Measurements from ENCODE around the gene DNAH2.

Gene DNAH2

DNA sequence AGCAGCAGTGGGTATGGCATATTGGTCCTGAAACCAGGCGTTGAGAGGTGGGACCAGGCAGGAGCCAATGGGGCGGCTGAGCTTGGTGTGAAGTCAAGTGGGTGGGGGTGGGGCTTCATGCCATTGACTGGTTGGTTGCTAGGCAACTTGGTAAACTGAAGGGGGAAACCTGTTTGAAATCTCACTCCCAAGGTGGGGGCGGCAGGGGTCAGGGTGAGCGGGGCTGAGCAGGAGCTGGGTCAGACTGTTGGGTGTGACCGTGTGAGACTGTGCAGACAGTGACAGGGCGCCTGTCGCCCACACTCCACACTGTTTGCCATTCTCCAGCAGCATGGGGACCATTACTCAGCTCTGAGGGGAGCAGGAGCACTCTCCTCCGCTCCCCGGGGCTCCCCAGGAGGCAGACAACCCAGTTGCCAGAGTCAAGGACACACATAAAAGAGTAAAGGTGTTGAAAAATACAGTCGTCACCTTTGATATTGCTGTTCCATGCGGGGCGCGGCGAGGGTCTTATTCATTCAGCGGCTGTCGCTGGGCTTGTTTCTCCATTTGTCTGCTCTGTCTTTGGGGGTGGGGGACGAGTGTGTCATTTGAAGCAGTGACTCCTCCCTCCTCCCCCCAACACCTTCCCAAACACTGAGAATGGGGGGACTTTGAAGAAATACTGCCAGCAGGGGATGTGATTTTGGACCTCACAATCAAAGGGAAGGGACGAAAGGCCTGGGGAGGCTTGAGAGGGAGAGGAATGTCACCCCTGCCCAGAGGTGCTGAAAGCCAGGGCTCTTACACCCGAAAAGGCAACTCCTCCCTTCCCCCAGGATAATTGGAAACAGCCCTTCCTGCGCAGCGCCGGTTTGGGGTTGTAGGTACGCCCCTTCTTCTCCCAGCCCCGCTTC lies 13.7 kb upstream of the DNAH2 start:
- peak in 1 of 2 donors; percentile 29 for DNase-seq

DNA sequence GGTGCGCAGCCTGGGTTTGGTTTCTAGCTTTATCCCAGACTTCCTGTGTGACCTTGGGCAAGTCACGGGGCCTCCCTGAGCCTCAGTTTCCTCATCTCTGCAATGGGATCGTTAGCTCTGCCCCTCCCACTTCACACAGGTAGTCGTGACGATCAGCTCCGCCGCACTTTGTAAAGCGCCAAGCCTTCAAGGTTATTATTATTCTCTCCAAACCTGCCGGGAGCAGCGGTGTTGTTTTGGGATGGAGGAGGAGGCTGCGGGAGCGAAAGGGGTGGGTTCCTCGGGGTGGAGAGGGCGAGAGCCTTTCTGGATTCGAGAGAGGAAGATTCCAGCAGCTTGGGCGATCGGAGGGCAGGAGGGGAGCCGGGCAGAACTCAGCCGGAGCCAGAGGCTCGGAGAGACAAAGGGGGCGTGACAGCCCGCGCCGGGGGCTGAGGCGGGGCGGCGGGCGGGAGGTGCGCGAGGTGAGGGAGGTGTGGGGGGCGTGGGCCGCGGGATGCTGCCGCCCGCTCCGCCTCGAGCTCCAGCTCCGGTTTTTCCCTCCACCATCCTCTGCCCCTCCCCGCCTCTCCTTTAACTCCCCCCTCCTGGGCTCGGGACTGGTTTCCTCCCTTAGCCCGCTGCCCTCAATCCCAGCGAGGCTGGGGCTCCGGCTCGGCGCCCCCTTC lies 12.8 kb upstream of the DNAH2 start, which contains the start of gene EFNB3:
EFNB3 (plus strand) TSS at position 602 of the 668 bp plus-strand sequence. CDS start 397 bp downstream, outside the sequence.
- no peak for DNase-seq

DNA sequence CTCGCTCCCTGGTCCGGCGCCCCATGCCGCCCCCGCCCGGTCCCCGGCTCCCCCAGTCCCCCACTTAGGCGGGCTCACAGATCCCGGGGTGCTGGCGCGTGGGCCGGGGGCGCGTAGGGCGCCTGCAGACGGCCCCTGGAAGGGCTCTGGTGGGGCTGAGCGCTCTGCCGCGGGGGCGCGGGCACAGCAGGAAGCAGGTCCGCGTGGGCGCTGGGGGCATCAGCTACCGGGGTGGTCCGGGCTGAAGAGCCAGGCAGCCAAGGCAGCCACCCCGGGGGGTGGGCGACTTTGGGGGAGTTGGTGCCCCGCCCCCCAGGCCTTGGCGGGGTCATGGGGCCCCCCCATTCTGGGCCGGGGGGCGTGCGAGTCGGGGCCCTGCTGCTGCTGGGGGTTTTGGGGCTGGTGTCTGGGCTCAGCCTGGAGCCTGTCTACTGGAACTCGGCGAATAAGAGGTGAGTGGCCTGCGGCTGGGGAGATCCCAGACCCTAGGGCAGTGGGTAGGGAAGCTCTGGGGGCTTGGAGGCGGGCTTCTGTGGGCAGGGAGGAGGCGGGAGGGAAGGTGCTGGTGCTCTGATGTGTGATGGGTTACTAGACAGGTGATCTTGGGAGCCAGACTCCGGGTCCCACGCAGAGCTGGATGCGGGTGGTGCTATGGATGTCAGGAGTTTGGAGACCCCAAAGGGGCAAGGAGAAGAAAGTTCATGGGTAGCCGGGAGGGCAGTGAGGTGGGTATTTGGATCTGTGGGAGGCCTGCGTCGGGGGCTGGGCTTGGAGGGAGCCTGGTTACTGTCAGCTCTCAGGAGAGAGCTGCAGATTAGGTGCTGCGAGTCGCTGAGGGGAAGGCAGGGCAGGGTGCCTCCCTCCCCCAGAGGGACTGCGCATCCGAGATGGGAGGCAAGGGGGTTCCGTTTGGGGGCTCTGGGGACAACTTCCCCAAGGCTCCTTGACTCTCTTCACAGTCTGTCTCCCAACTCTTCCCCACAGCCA lies 12.0 kb upstream of the DNAH2 start:
- DNase-seq = no peak

DNA sequence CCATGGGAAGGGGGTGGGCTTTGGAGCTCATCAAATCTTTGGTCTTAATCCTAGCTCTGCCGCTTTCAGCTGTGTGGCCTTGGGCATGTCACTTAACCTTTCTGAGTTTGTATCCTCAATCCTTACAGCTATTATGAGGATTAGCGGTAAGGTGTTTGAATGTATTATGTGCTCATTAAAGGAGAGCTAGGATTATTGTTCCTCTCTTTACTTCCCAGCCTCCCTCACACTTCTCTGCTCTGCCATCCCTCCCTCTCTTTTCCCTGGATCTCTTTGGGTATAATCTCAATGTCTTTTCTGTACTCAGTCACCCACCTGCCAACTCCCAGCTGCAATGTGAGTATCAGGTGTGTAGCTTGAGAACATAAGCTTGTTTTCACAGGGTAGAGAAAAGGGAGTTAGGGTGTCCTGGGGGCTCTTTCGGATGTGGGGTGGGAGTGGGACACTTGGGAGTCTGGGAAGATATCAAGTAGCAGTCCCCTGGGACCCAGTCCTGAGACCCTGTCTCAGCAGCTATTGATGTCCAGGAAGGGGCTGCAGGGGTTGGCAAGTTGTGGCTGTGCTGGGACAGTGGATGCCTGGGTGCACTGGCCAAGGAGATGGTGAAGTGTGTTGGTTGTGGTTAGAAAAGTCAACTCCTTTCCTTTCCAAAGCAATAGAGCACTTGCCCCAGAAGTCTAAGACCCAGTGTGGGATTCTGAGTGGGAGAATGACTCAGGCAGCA lies 10.8 kb upstream of the DNAH2 start:
- DNase-seq = no peak

DNA sequence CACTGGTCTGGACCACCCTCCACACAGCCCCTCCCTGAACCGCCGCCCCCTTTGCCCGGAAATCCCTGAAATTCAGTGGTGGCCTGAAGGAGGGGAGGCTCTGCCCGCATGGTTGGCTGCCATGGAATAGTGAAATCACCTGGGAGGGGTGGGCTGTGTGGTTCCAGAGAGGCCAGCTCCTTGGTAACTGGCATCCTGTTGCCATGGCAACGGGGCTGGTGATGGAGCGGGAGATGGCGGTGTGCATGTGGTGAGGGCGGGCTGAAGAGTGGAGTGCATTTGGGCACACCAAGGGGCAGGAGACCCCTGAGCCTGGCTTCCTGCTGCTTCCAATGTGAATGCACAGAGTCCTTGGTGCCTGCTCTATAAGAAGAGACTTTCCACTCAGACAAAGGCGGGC lies 10.1 kb upstream of the DNAH2 start:
- no peak for DNase-seq

DNA sequence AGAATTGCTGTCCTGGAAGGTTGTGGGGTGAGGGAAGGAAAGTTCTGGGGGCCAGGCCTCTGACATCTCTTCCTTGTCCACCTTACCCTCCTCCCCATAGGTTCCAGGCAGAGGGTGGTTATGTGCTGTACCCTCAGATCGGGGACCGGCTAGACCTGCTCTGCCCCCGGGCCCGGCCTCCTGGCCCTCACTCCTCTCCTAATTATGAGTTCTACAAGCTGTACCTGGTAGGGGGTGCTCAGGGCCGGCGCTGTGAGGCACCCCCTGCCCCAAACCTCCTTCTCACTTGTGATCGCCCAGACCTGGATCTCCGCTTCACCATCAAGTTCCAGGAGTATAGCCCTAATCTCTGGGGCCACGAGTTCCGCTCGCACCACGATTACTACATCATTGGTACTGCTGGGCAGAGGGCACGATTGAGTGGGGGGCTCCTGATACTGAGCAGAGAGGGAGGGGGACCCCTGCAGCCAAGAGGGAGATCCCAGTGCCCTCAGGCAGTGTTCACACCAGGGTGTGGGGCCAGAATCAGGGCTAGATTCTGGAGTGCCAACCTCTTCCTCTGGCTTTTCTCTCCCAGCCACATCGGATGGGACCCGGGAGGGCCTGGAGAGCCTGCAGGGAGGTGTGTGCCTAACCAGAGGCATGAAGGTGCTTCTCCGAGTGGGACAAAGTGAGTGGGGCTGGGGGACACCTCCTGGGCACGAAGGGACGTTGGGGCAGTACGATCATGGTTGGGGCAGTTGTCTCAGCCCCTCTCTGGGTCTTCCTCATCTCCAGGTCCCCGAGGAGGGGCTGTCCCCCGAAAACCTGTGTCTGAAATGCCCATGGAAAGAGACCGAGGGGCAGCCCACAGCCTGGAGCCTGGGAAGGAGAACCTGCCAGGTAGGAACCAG lies 9.4 kb upstream of the DNAH2 start:
- no peak for DNase-seq

DNA sequence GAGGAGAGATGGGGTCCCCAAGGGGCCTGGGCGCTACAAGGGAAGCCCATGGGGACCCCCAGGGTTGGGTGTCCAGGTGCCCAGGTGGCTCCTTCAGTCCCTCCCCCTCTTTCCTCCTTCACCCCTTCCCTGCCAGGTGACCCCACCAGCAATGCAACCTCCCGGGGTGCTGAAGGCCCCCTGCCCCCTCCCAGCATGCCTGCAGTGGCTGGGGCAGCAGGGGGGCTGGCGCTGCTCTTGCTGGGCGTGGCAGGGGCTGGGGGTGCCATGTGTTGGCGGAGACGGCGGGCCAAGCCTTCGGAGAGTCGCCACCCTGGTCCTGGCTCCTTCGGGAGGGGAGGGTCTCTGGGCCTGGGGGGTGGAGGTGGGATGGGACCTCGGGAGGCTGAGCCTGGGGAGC lies 8.5 kb upstream of the DNAH2 start:
- no peak for DNase-seq

DNA sequence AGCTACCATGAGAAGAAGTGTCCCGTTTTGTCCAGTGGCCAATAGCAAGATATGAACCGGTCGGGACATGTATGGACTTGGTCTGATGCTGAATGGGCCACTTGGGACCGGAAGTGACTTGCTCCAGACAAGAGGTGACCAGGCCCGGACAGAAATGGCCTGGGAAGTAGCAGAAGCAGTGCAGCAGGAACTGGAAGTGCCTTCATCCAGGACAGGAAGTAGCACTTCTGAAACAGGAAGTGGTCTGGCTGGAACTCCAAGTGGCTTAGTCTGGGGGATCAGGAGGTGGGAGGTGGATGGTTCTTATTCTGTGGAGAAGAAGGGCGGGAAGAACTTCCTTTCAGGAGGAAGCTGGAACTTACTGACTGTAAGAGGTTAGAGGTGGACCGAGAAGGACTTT lies 7.2 kb upstream of the DNAH2 start:
- DNase-seq = peak in 1 of 2 donors; percentile 14

DNA sequence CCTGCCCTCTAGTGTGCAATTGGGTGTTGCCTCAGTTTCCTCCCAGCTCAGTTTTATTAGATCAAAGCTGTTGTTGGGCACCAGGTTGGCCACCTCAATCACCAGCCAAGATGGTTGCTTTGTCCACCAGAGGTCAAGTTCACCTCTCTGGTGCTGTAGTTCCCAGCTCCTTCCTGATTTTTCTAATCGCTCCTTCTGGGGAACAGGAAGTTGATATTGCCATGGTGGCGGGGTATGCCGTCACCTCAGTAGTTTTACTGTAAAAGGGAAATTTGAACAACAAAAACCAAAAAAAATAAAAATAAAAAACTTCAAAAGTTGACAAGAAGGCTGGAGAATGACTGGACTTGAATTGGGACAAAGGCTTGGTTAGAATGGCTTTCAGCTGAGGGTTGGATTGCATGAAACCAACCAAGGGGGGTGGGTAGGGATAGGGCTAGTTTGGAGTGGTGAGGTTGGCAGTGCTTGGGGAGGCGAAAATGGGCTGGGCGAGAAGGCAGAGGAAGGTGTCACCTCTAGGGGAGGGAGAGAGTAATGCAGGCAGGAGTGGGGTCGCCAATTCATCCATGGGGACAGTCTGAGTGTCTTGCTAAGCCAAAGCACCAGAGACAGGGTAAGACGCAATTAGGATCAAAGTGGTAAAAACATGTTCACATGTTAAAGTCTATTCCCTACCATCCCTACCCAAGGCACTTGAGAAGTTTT lies 6.3 kb upstream of the DNAH2 start:
- no peak for DNase-seq

DNA sequence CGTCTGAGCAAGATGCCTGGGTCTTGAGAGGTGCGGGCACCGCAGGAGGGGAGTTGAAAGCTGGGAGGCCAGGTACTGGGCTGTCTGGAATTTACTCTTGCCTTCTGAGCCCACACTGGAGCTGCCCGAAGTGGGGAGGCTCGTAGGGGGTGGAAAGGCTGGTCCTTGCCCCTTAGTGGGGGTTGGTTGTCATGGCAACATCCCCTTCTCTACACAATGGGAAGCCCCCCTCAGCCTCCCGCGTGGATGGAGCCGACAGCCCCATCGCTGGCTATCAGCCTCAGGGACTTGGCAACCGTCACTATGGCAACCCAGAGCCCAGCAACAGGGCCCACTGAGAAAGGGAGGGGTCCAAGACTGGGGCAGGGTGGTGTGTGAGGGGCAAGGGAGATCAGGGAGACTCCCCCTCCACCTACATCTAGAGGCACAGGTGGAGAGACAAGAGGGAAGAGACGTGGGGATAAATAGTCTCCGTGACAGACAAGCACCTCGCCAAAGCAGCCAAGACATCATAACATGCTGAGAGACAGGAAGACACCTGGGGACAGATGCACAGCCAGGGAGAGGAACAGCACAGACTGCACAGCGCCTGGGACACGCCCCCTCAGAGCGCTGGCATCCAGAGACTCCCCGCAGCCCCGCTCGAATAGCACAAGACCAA lies 5.3 kb upstream of the DNAH2 start:
- DNase-seq = no peak

DNA sequence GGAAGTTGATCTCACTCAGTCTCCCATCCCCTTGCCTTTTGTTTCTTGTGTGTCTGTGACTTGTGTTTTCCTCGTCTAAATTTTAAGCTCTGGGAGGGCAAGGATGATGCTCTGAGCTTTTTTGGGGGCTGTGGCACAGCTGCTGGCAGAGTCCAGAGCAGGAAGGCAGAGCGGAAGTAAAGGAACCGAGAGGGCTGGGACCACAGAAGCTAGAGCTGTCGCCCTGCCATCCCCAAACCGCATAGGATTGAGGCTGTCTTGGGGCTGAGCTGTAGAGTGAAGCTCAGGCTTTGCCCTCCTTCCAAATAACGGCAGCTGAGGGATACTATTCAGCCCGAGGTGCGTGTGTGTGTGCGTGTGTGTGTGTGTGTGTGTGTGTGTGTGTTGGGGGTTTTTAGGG lies 3.8 kb upstream of the DNAH2 start:
- DNase-seq = no peak

DNA sequence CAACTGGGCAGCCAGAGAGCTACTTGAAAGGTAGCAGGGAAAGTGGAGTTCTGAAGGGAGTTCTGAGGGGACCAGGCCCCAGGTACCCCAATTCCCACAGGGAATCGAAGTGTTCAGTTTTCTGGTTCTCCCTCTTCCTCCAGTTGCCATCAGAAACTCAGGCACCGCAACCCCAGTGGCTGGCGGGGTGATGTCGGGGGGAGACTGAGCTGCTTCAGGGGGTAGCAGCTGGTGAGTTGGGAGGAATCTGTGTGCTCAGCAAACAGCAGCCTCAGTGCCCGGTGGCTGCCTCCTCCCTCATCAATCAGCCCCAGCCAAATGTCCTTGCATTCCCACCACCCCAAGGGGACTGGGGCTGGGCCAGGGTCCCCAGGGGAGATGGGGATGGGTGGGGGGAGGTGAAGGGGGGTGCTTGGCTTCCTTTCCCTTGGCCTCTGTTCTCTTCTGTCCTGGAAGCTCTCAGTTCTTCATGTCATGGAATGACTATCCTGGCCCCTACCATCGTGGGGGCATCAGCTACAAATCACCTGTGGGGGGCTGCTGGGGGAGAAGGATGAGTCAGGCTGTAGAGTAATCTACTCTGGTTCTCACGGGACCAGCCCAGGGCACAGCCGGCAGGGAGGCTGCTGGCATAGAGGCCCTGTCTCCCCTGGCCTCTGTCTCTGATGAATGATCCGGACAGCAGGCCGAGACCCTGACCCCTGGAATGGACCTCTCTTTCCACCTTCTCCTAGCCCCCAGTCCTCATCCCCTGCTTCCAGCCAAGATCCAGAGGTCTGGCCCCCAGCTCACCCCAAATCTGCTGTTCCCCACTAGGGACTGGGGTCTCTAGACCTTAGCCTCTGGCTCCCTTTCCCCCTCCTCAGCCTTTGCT lies 2.6 kb upstream of the DNAH2 start:
- no peak for DNase-seq

DNA sequence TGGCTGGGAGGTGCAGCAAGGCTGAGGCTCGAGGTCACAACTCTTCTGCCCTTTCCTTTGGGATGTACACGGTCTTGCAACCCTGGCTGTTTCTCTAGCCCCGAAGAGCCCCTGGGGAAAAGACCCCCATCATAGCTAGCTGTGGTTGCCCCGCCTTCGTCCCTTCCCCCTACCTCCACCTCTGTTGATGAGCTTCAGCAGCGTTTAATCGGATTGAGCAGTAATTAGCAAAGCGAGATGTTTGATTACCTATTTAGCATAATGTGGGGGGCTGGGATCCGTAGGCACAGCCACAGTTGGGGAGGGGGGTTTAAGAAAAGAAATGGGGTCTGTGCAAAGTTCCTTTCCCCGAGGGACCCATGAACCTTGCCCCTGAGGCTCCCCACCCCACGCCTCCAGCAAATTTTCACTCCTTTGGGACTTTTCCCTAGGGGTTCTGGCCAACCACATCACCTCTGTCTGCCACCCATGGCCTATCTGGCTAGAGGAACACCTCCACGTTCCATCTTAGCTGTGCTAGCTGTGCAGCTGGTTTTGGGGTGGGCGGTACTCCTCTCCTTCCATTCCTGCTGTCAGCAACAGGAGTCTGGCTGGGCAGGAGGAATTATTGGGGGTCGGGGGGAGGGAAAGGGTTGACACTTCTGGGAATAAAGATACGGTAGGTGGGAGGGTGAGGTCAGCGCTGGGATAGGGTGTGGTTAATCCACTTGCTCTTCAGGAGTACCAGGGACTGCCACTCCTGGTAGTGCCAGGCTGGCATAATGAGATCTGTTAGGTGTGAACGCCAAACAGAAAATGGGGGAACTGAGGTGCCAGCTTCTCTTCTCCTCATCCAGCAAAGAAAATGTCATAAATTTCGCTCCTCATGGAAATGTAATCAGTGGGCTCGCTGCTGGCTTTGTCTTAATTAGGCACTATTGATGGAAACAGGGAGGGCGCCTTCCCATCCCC lies 1.3 kb upstream of the DNAH2 start:
- no peak for DNase-seq

DNA sequence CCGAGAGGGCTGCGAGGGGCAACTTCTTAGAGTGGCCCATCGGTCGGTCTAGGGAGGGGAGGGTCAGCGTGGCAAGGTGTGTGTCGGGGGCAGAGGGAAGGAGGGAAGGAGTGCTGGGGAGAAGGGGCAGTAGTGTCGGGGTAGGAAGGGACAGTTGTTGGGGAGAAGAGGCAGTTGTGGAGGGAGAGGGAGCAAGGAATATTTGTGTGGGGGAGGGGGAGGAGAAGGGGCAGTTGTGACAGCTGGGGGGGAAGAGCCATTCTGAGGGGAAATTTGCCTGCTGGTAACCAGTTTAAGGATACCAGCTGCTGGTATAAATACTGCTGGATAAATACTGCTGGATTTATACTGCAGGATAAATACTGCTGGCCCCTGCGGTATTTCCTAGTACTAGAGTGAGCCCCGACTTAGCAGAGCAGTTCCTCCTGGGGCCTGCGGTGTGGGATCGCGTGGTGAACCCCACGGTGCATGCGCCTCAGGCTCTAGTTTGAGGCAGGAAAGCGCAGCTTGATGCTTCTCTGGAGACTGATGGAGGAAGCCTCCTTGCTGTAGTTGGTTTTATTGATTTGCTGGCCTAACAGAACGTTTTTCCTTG lies 309 bp downstream of the DNAH2 start:
- DNase-seq = no peak

DNA sequence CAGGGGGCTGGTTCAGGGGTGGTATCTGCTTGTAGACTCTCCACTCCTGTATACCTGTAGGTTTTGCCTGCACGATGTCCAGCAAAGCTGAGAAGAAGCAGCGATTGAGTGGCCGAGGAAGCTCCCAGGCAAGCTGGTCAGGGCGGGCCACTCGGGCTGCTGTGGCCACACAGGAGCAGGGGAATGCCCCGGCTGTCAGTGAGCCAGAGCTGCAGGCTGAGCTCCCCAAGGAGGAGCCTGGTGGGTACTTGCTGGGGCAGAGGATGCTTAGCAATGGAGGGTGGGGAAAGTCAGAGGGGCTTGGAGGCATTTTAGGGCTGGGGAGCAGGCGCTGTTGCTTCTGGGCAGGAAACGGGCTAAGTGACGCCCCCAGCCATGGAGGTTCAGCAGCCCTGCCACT lies 2.1 kb downstream of the DNAH2 start:
- no peak for DNase-seq

DNA sequence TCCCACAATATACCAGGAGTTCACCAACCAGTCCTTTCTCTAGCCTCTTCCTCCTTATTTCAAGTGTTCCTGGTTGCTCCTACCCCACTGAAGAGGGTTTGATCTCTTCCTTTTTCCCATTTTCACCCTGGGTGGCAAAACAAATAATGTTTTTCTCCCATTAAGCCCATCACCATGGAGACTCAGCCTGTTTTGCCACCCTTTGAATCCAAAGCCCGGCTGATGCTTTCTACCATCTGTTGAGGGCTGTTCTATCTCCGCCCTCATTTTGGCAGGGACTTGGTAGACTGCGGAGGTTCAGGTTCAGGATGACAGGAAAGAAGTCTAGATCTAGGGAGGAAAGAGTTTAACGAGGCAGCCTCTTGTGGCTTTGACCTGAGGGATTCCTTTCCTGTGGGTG lies 2.6 kb downstream of the DNAH2 start:
- no peak for DNase-seq

DNA sequence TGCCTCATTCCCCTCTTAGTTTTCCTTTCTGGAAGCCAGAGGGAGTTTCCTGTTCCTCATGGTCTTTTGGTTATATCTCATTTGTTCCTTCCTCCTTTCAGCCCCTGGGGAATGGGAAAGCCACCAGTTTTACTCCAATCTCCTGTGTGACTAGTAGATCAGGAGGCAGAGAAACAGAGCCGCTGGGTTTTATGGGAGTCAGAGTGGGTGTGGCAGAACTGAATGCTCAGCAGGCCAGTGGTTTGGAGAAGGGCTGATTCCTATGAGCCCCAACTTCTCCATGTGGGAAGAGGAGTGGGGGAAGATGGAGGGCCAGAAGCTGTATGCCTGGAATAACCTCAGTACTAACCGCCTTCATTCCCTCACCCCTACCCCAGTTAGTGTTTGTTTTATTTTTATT lies 4.1 kb downstream of the DNAH2 start:
- no peak for DNase-seq

All from CD4-positive, alpha-beta T cell treated with Interleukin-1 beta for 1 hour (primary cell).